IMR-90 (cell line): Measurements from ENCODE around the gene MYEOV.

ENCODE experiments used
- BHLHE40 ChIP-seq: fragments of 150-350 bp; IDR thresholded peaks from 2 replicates; pipeline ENCODE4 v1.6.1; 2016; ENCODE audit warnings: mild to moderate bottlenecking, low read depth, low read length
- CEBPB ChIP-seq: IDR thresholded peaks from 2 replicates; pipeline ENCODE4 v1.6.1; 2012; ENCODE audit warnings: low read depth, low read length, improper control_type of control experiment
- CTCF ChIP-seq: conservative IDR thresholded peaks from 2 replicates; pipeline ENCODE4 v1.5.1; 2012; ENCODE audit warnings: mild to moderate bottlenecking, low read depth, low read length, improper control_type of control experiment
- ELK1 ChIP-seq: fragments of 150-350 bp; IDR thresholded peaks from 2 replicates; pipeline ENCODE4 v1.6.1; 2016; ENCODE audit warnings: low read depth, mild to moderate bottlenecking, low read length, moderate library complexity, borderline replicate concordance
- MAFK ChIP-seq: IDR thresholded peaks from 2 replicates; pipeline ENCODE4 v1.6.1; 2012; ENCODE audit warnings: low read depth, low read length, improper control_type of control experiment
- MAZ ChIP-seq: IDR thresholded peaks from 2 replicates; pipeline ENCODE4 v1.6.1; 2012; ENCODE audit warnings: low read depth, mild to moderate bottlenecking, low read length, improper control_type of control experiment, moderate library complexity, borderline replicate concordance
- MXI1 ChIP-seq: IDR thresholded peaks from 2 replicates; pipeline ENCODE4 v1.6.1; 2012; ENCODE audit warnings: low read depth, mild to moderate bottlenecking, low read length, moderate library complexity, borderline replicate concordance
- NFE2L2 ChIP-seq: fragments of 150-350 bp; IDR thresholded peaks from 2 replicates; pipeline ENCODE4 v1.6.1; 2016; ENCODE audit warnings: low read depth, mild to moderate bottlenecking, low read length
- POLR2A ChIP-seq: IDR thresholded peaks from 2 replicates; pipeline ENCODE4 v1.6.1; 2012; ENCODE audit warnings: mild to moderate bottlenecking, low read depth, low read length
- SMC3 ChIP-seq: fragments of 150-350 bp; IDR thresholded peaks from 2 replicates; pipeline ENCODE4 v1.6.1; 2016; ENCODE audit warnings: low read depth, mild to moderate bottlenecking, antibody characterized with exemption, low read length, moderate library complexity
- USF2 ChIP-seq: fragments of 150-350 bp; IDR thresholded peaks from 2 replicates; pipeline ENCODE4 v1.6.1; 2017; ENCODE audit warnings: mild to moderate bottlenecking, antibody characterized with exemption, low read length, low read depth

- TF ChIP-seq POLR2A = no peak
- TF ChIP-seq BHLHE40 = no peak
- TF ChIP-seq CTCF = no peak
- no peak for TF ChIP-seq MAFK
- no peak for TF ChIP-seq MAZ
- no peak for TF ChIP-seq MXI1
- TF ChIP-seq CEBPB = no peak
- TF ChIP-seq USF2 = no peak
- no peak for TF ChIP-seq SMC3
- TF ChIP-seq NFE2L2 = no peak
- no peak for TF ChIP-seq ELK1
These were observed 5.6 kb downstream of the MYEOV start for GRCh38 chr11:69299572-69299971.
